ENCODE data around the gene TFDP1.

DNA sequence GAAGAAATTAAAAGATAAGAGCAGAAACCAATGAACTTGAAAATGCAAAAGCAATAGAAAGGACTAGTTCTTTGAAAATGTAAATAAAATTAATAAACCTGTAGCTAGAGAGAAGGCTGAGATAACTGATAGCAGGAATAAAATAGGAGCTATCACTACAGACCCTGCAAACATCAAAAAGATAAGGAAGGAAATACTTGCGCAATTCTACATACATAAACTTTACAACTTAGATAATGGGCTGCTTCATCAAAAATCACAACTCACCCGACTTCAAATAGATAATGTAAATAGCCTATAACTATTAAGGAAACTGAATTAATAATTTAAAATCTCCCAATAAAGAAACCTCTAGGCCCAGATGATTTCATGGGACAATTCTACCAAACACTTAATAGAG, 77.0 kb downstream of the TFDP1 start:
- TF ChIP-seq EZH2 (IDR thresholded peaks at IDR 0.05; ENCODE audit: borderline replicate concordance, low read length) = no peak
- TF ChIP-seq, protein P1, sequence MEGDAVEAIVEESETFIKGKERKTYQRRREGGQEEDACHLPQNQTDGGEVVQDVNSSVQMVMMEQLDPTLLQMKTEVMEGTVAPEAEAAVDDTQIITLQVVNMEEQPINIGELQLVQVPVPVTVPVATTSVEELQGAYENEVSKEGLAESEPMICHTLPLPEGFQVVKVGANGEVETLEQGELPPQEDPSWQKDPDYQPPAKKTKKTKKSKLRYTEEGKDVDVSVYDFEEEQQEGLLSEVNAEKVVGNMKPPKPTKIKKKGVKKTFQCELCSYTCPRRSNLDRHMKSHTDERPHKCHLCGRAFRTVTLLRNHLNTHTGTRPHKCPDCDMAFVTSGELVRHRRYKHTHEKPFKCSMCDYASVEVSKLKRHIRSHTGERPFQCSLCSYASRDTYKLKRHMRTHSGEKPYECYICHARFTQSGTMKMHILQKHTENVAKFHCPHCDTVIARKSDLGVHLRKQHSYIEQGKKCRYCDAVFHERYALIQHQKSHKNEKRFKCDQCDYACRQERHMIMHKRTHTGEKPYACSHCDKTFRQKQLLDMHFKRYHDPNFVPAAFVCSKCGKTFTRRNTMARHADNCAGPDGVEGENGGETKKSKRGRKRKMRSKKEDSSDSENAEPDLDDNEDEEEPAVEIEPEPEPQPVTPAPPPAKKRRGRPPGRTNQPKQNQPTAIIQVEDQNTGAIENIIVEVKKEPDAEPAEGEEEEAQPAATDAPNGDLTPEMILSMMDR (IDR thresholded peaks at IDR 0.05; ENCODE audit: low read length) = no peak
